ENCODE results near the gene ARHGAP18.

GRCh38 chr6:129700666-129701065 lies 9.3 kb downstream of the ARHGAP18 start:
- no peak for TF ChIP-seq CTCF (IDR thresholded peaks at IDR 0.05)
- no peak for TF ChIP-seq EP300 (IDR thresholded peaks at IDR 0.05)
- no peak for TF ChIP-seq POLR2A (IDR thresholded peaks at IDR 0.05)
- no peak for TF ChIP-seq POLR2AphosphoS5 (IDR thresholded peaks at IDR 0.05)
